Thyroid gland (tissue), 4 donors: Measurements from ENCODE around the gene DRD2. TPM values are rescaled to one million over a fixed set of nuclear protein-coding genes. Genes with fewer than 3 reads are reported as not detected.
"Not testable (repeated sequence)": the region's sequence is repeated elsewhere in the genome, so short reads cannot be mapped to it uniquely, and the experiment has no call there.

Source experiments
- DNase-seq, 2 donors: peaks; one replicate each; pipeline ENCODE4 v3.0.0-alpha.2; 2019
- H3K27ac ChIP-seq, 3 donors: fragments of 200-600 bp; sonication (generic); 1 replicate in 2 of 3; 2 replicates in 1 of 3; pipeline ENCODE4 v1.5.1; 2016 to 2019; ENCODE audit warnings: mild to moderate bottlenecking in 1 of 3, moderate library complexity in 1 of 3
- H3K27me3 ChIP-seq: fragments of 200-600 bp; sonication (generic); one replicate; pipeline ENCODE4 v1.5.1; 2019
- H3K36me3 ChIP-seq, 2 donors: fragments of 200-600 bp; sonication (generic); one replicate each; pipeline ENCODE4 v1.5.1; 2016 to 2019
- H3K4me1 ChIP-seq, 2 donors: fragments of 200-600 bp; sonication (generic); one replicate each; pipeline ENCODE4 v1.5.1; 2017 to 2019
- H3K4me3 ChIP-seq, 3 donors: fragments of 200-600 bp; sonication (generic); replicated peaks in 1 of 3; 1 replicate in 2 of 3; 2 replicates in 1 of 3; pipeline ENCODE4 v1.5.1; 2016; ENCODE audit warnings: mild to moderate bottlenecking in 1 of 3
- H3K9me3 ChIP-seq: fragments of 200-600 bp; sonication (generic); one replicate; pipeline ENCODE4 v1.5.1; 2017
- POLR2A ChIP-seq, 2 donors: fragments of 450-650 bp; IDR thresholded peaks; one replicate each; pipeline ENCODE4 v1.6.1; 2017; ENCODE audit warnings: antibody characterized with exemption in 2 of 2, mild to moderate bottlenecking in 2 of 2, moderate library complexity in 1 of 2
- WGBS, 2 donors: methylation state at CpG; one replicate each; pipeline ENCODE4 v1.1.5; 2017; 5-methylcytosine and 5-hydroxymethylcytosine counted together
- intact Hi-C: fragments of 100-400 bp; cut with DNase I; formaldehyde crosslinking; loops from one replicate; pipeline ENCODE4 v1.15.1; 2023
- total RNA-seq, 4 donors: library from RNA; depleted of rRNA; stranded (reverse); fragments of >200 nt; gene quantifications; one replicate each; pipeline ENCODE4 v1.2.3, GENCODE V29; 2016
- TF ChIP-seq, protein P1 (sequence below), 6 experiments: fragments of 200-600 bp in 3 of 6; fragments of 450-650 bp in 3 of 6; sonication (generic) in 3 of 6; IDR thresholded peaks; one replicate each; pipeline ENCODE4 v1.5.1; 2016 to 2019; ENCODE audit warnings: antibody characterized with exemption in 6 of 6, mild to moderate bottlenecking in 2 of 6, inconsistent platforms in 1 of 6, moderate library complexity in 1 of 6

The DRD2 gene
- total RNA-seq: under 1 TPM in 1 of 4 donors, not detected in 3; 0.20 TPM

DNA sequence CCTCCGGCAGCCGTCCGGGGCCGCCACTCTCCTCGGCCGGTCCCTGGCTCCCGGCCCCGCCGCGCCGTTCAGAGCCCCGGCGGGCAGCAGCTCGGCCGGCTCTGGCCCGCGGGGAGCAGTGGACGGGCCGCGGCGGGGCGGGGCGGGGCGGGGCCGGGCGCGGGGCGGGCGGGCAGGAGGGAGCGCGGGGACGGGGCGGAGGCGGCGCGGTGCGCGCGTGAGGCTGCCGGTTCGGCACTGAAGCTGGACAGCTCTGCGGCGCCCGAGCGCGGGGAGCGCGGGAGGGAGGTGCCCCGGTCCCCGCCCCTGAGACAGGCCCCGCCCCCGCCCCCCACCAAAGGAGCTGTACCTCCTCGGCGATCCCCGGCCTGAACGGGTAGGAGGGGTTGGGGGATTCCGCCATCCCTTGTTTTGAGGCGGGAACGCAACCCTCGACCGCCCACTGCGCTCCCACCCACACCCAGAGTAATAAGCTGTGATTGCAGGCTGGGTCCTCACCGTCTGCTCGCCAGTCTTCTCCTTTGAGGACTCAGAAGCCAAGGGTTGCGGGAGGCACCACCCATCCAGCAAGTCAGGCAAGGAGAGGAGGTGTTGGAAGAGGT is at the start of gene DRD2:
DRD2 (minus strand) TSS at position 239 of the 602 bp plus-strand sequence. CDS start 50,747 bp downstream, outside the sequence.
- Histone ChIP-seq H3K36me3 (no peaks in the 10 kb centered on the region), H3K9me3 (no peaks in the 10 kb centered on the region), H3K4me3 (no peak within 1 kb of the TSS), H3K27ac (no peak within 1 kb of the TSS), H3K27me3 (no peaks in the 10 kb centered on the region), H3K4me1 (peaks cover 0 to 5% of the 10 kb centered on the region in 2 donors)
- WGBS, 2 donors: 0% methylated on average over 5 to 6 of the region's 65 CpGs
- no peak for DNase-seq
- intact Hi-C loops: no loop called here
- no peak for TF ChIP-seq POLR2A (IDR thresholded peaks at IDR 0.05)
- TF ChIP-seq, protein P1, sequence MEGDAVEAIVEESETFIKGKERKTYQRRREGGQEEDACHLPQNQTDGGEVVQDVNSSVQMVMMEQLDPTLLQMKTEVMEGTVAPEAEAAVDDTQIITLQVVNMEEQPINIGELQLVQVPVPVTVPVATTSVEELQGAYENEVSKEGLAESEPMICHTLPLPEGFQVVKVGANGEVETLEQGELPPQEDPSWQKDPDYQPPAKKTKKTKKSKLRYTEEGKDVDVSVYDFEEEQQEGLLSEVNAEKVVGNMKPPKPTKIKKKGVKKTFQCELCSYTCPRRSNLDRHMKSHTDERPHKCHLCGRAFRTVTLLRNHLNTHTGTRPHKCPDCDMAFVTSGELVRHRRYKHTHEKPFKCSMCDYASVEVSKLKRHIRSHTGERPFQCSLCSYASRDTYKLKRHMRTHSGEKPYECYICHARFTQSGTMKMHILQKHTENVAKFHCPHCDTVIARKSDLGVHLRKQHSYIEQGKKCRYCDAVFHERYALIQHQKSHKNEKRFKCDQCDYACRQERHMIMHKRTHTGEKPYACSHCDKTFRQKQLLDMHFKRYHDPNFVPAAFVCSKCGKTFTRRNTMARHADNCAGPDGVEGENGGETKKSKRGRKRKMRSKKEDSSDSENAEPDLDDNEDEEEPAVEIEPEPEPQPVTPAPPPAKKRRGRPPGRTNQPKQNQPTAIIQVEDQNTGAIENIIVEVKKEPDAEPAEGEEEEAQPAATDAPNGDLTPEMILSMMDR (IDR thresholded peaks at IDR 0.05): no peak

DNA sequence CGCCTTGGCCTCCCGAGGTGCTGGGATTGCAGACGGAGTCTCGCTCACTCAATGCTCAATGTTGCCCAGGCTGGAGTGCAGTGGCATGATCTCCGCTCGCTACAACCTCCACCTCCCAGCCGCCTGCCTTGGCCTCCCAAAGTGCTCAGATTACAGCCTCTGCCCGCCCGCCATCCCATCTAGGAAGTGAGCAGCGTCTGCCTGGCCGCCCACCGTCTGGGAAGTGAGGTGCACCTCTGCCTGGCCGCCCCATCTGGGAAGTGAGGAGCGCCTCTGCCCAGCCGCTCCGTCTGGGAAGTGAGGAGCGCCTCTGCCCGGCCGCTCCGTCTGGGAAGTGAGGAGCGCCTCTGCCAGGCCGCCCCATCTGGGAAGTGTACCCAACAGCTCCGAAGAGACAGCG is 48.7 kb upstream of the DRD2 start:
- H3K36me3 ChIP-seq, DNase-seq, H3K27ac ChIP-seq, H3K4me3 ChIP-seq, H3K4me1 ChIP-seq, H3K27me3 ChIP-seq, intact Hi-C loops, H3K9me3 ChIP-seq: not testable (repeated sequence)
- WGBS, 2 donors: 93 to 97% methylated on average over 11 to 20 of the region's 24 CpGs

DNA sequence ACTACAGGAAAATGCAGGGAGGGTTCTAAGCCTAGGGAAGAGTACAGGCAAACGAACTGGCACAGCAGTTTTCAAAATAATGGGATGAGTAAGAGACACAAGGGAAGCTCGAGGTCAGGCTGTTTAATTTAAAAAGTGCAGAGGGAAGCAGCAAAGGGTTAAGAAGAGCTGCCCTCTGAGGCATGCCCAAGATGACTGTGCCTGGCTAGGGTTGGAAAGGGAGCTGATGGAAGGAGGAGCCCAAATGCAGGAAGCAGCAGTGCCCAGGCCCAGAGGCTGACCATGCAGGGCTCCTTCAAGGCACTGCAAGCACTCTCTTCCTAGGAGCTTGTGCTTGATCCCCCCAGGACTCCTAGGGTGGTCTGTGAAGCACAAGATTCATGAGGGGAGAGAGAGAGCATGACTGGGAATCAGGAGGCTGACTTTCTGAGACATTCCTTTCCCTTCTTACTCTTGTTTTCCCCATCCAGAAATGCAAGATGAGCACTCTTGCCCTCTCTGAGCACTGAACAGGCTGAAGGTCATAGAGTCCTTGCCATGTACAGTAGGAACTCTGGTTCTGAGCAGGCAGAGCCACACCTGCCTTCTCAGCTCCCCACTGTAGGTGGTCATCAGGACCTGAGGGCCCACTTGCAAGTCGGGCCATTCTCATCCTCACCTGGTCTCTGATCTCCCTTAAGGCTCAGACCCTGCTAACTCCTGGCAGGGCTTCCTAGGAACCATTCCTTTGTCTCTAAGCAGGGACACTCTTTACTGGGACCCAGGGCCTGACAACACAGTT is 46.7 kb upstream of the DRD2 start:
- Histone ChIP-seq H3K27ac (no peak overlapping the region), H3K4me3 (no peak overlapping the region), H3K9me3 (no peaks in the 10 kb centered on the region), H3K4me1 (no peaks in the 10 kb centered on the region), H3K27me3 (no peaks in the 10 kb centered on the region), H3K36me3 (no peaks in the 10 kb centered on the region)
- no peak for DNase-seq
- whole genome bisulfite sequencing, 2 donors: 51 to 61% methylated on average over 3 of the region's 3 CpGs
- intact Hi-C loops: no loop called here
- TF ChIP-seq POLR2A (IDR thresholded peaks at IDR 0.05): no peak

DNA sequence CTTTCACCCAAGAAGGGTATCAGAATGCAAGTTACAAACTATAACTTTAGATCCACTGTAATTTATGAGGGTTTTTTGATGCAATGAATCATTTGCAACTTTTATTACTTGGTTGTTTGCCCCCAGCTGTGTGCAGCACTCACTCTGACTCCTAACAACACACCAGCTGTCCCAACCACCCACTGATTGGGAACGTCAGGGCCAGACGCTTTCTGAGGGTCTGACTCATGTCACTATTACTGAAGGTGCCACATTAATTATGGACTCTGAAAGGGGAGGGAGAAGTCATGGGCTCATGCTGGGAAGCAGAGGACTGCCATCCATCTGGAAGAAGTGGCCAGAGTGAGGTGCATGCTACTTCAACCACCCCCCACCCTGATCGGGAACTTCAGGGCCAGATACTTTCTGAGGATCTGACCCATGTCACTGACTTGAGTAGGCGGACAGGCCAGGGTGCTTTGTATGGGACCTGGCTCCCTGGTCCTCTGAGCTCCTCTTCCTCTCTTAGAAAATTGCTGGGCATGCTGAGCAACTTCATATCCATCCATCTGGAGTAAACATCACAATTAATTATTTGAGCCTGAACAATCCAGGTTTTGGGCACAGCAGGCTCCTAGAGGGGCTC is 44.9 kb upstream of the DRD2 start:
- H3K4me1 ChIP-seq: no peaks in the 10 kb centered on the region
- H3K27me3 ChIP-seq: no peaks in the 10 kb centered on the region
- TF ChIP-seq, protein P1 (IDR thresholded peaks at IDR 0.05): no peak
- no peak for TF ChIP-seq POLR2A (IDR thresholded peaks at IDR 0.05)
- no peak for DNase-seq
- H3K27ac ChIP-seq: no peak overlapping the region
- no peaks in the 10 kb centered on the region for H3K36me3 ChIP-seq
- WGBS, 2 donors: 47 to 79% methylated on average over 4 of the region's 4 CpGs
- H3K9me3 ChIP-seq: no peaks in the 10 kb centered on the region
- no peak overlapping the region for H3K4me3 ChIP-seq
- intact Hi-C loops: no loop called here

DNA sequence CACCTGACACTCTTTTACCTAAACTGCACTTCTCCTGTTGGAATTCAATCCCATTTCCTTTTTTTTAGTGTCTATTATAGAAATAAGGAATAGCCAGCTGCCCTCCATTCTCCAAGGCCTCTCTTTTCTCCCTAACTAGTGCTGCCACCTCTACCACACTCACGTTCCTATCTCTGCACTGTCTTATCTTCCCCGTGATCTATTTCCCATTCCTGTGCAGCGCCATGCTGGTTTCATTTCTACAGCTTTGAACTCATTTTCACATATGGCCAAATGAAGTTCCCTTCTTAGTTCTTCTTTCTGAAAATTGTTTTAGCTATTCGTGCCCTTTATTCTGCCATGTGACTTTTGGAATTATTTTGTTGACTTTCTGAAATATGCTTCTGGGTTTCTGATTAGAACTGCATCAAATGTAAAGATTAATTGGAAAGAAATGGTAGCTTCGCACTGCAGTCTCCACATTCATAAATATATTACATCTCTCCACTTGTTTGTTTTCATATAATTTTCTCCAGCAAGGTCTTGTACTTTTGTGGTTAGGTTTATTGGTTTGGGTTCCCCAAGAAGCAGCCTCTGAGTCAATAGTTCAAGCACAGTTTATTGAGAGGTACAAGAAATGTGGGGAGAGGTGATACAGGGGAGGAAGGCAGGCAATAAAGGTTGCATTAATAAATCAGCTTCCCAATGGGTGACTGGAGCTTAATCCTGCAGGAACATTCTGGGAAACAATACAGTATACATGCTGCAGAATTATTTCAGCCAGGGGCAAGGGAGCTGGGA is 43.7 kb upstream of the DRD2 start:
- Histone ChIP-seq H3K9me3 (no peaks in the 10 kb centered on the region), H3K36me3 (no peaks in the 10 kb centered on the region), H3K27me3 (no peaks in the 10 kb centered on the region), H3K4me3 (no peak overlapping the region), H3K27ac (no peak overlapping the region), H3K4me1 (no peaks in the 10 kb centered on the region)
- 81 to 83% methylated on average over 5 of the region's 5 CpGs for WGBS, 2 donors
- intact Hi-C loops: no loop called here
- DNase-seq: no peak
- TF ChIP-seq, protein P1 (IDR thresholded peaks at IDR 0.05): no peak
- no peak for TF ChIP-seq POLR2A (IDR thresholded peaks at IDR 0.05)
